H1 (cell line): Measurements from ENCODE around the gene SLC2A4RG. TPM values are rescaled to one million over a fixed set of nuclear protein-coding genes. Genes with fewer than 3 reads are reported as not detected.

Source experiments
- EZH2 ChIP-seq: fragments of 200-600 bp; sonication (generic); IDR thresholded peaks from 2 replicates; pipeline ENCODE4 v1.7.1; 2012; ENCODE audit warnings: low read depth, mild to moderate bottlenecking, moderate library complexity, low read length, inconsistent platforms; ENCODE audit not compliant: severe bottlenecking
- HDAC2 ChIP-seq, 2 experiments: fragments of 300-600 bp in 1 of 2; sonication (generic) in 1 of 2; IDR thresholded peaks; 2 replicates each; pipeline ENCODE4 v1.6.1; 2011 to 2012; ENCODE audit warnings: low read depth in 2 of 2, low read length in 2 of 2, mild to moderate bottlenecking in 2 of 2, moderate library complexity in 2 of 2, borderline replicate concordance in 1 of 2, inconsistent platforms in 1 of 2
- HDAC6 ChIP-seq: IDR thresholded peaks from one replicate; pipeline ENCODE4 v1.7.1; 2012; ENCODE audit warnings: low read depth, mild to moderate bottlenecking, inconsistent platforms, low read length, moderate library complexity
- JUND ChIP-seq: IDR thresholded peaks from 2 replicates; pipeline ENCODE4 v1.6.1; 2011; ENCODE audit warnings: mild to moderate bottlenecking, improper control_type of control experiment, low read length
- POLR2AphosphoS5 ChIP-seq: IDR thresholded peaks from 2 replicates; pipeline ENCODE4 v1.6.1; 2011; ENCODE audit warnings: low read depth, low read length
- RXRA ChIP-seq: IDR thresholded peaks from 2 replicates; pipeline ENCODE4 v1.6.1; 2011; ENCODE audit warnings: low read depth, mild to moderate bottlenecking, low read length, moderate library complexity; ENCODE audit not compliant: insufficient read depth
- SP2 ChIP-seq: IDR thresholded peaks from 2 replicates; pipeline ENCODE4 v1.6.1; 2012; ENCODE audit warnings: mild to moderate bottlenecking, low read length, inconsistent platforms
- TAF1 ChIP-seq: IDR thresholded peaks from 2 replicates; pipeline ENCODE4 v1.6.1; 2011; ENCODE audit warnings: mild to moderate bottlenecking, low read depth, low read length
- ZNF274 ChIP-seq: IDR thresholded peaks from 2 replicates; pipeline ENCODE4 v1.7.0; 2012; ENCODE audit warnings: low read length, borderline replicate concordance; ENCODE audit errors: extremely low read depth
- polyA plus RNA-seq, 7 experiments: library from polyadenylated mRNA; depleted of rRNA in 3 of 7; stranded (reverse) in 5 of 7; unstranded in 2 of 7; fragments of >200 nt in 5 of 7; fragments of 200-250 nt in 2 of 7; gene quantifications; 1 replicate in 5 of 7; 2 replicates in 1 of 7; 4 replicates in 1 of 7; pipeline versions ENCODE4 v1.2.1 to v1.2.3, GENCODE V29; 2011 to 2013; ENCODE audit warnings: missing spikeins in 2 of 7, mixed read lengths in 2 of 7
- total RNA-seq: library from RNA; stranded (reverse); fragmentation: NEBNext Ultra II Directional; extraction: Animal tissue kit (Norgen Biotek cat#: 25700); gene quantifications from 2 replicates; pipeline ENCODE4 v1.2.1, GENCODE V29; 2021

SLC2A4RG gene
- total and polyA plus RNA-seq, 2 of the 8 experiments (the other 6 are each of a cell fraction or from before 2014, with no cell fraction given): 15.9 to 29.1 TPM

- no peak for TF ChIP-seq EZH2
- no peak for TF ChIP-seq TAF1
- TF ChIP-seq HDAC6: no peak
- no peak for TF ChIP-seq RXRA
- no peak for TF ChIP-seq JUND
- TF ChIP-seq SP2: no peak
- no peak for TF ChIP-seq HDAC2 (IDR thresholded peaks at IDR 0.05; ENCODE audit: borderline replicate concordance in 1 of 2, low read depth in 2 of 2, low read length in 2 of 2)
- TF ChIP-seq POLR2AphosphoS5: no peak
- no peak for TF ChIP-seq ZNF274
Measured at GRCh38 chr20:63789836-63790571, 50.4 kb downstream of the SLC2A4RG start (continued).
